Small intestine (tissue), 7 donors: Measurements from ENCODE around the gene TRPM3. TPM values are rescaled to one million over a fixed set of nuclear protein-coding genes. Genes with fewer than 3 reads are reported as not detected.

Source experiments
- DNase-seq, 2 donors: peaks; one replicate each; pipeline versions ENCODE4 v3.0.0 to v3.0.0-alpha.2; 2013
- FAIRE-seq: peaks from 2 replicates; lab custom pipeline; 2012; peaks lifted over from hg19 to GRCh38; lab: Jason Lieb, UNC
- H3K27ac ChIP-seq, 3 donors: one replicate each; pipeline ENCODE4 v1.5.1; 2013; ENCODE audit warnings: low read length in 2 of 3, mild to moderate bottlenecking in 2 of 3, control low read depth in 1 of 3, inconsistent platforms in 1 of 3, low read depth in 1 of 3, moderate library complexity in 1 of 3
- H3K27me3 ChIP-seq, 3 donors: one replicate each; pipeline ENCODE4 v1.6.1; 2013; ENCODE audit warnings: low read length in 3 of 3, inconsistent platforms in 1 of 3; ENCODE audit not compliant: control insufficient read depth in 3 of 3, insufficient read depth in 3 of 3
- H3K36me3 ChIP-seq, 3 donors: one replicate each; pipeline ENCODE4 v1.6.1; 2013; ENCODE audit warnings: low read length in 3 of 3, inconsistent platforms in 1 of 3, low read depth in 1 of 3, mild to moderate bottlenecking in 1 of 3, moderate library complexity in 1 of 3; ENCODE audit not compliant: control insufficient read depth in 3 of 3, insufficient read depth in 2 of 3
- H3K4me1 ChIP-seq, 3 donors: one replicate each; pipeline ENCODE4 v1.6.1; 2013; ENCODE audit warnings: low read length in 2 of 3, inconsistent platforms in 1 of 3, low read depth in 1 of 3, mild to moderate bottlenecking in 1 of 3, moderate library complexity in 1 of 3; ENCODE audit not compliant: control insufficient read depth in 3 of 3, insufficient read depth in 2 of 3
- H3K4me3 ChIP-seq, 3 donors: one replicate each; pipeline ENCODE4 v1.5.1; 2013; ENCODE audit warnings: low read length in 3 of 3, control low read depth in 1 of 3, inconsistent platforms in 1 of 3, low read depth in 1 of 3, mild to moderate bottlenecking in 1 of 3, moderate library complexity in 1 of 3
- H3K9me3 ChIP-seq, 2 donors: one replicate each; pipeline ENCODE4 v1.6.1; 2013; ENCODE audit warnings: low read depth in 1 of 2, low read length in 1 of 2; ENCODE audit not compliant: control insufficient read depth in 2 of 2, insufficient read depth in 1 of 2
- WGBS, 3 donors: extraction: QIAGEN DNeasy Blood & Tissue Kit; methylation state at CpG; one replicate each; pipeline ENCODE4 v1.1.7; 2013; 5-methylcytosine and 5-hydroxymethylcytosine counted together
- polyA plus RNA-seq, 4 donors: library from polyadenylated mRNA; stranded (reverse) in 3 of 4; unstranded in 1 of 4; fragments of 200-250 nt in 3 of 4; fragments of 120-200 nt in 1 of 4; gene quantifications; one replicate each; pipeline versions ENCODE4 v1.2.1 to v1.2.3, GENCODE V29; 2013
- donor health status: healthy with polysubstance abuse.
- donor health status: control.
- donor health status: control.
- donor health status: Bipolar disorder and iron deficiency.
- donor health status: healthy.

Gene TRPM3
- polyA plus RNA-seq, 4 donors: 0.15 to 2.5 (median 0.78) TPM

DNA sequence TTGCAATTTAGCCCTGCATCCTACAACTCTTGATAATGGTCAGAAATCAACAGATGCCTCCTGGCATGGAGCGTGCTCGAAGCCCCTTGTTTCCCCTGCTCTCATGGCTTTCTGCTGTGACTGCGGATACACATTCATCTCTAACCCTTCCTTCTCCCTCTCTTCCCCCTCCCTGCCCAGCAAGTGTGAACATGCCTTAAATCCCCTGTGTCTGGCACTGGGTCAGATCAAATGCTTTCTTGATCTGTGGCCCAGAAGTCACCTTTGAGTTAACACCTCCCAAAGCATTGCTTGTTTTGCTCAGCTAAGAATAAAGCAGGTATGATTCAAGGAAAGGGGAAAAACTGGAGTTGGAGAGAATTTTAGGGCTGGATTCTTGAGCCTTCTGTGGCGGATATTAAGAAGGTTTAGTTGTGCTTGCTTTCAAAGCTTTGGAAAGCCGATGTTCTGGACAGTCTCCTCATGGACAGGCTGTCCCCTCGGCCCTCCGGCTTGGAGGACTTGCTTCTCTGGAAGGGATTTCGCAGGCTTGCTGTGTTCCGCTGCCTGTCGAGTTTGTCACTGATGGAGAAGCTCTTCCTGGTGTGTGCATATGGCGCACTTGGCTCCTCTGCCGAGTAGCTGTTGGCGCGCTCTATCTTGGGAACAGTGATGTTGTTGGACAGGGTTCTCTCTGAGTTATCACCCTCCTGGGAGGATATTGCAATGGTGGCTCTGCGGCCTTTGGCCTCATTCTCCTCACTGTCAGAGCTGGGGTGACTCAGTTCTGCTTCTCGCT lies 585.7 kb downstream of the TRPM3 start:
- H3K27me3 ChIP-seq: peaks cover 0 to 2% (median 0%) of the 10 kb centered on the region in 3 donors
- no peak overlapping the region for H3K27ac ChIP-seq
- peaks cover 0 to 2% (median 0%) of the 10 kb centered on the region in 3 donors for H3K36me3 ChIP-seq
- peaks cover 0 to 3% (median 0%) of the 10 kb centered on the region in 3 donors for H3K4me1 ChIP-seq
- FAIRE-seq (no peak), DNase-seq (no peak)
- H3K9me3 ChIP-seq: peaks cover 0 to 3% of the 10 kb centered on the region in 2 donors
- no peak overlapping the region for H3K4me3 ChIP-seq
- 89 to 95% (median 92%) methylated on average over 16 of the region's 16 CpGs for WGBS, 3 donors

DNA sequence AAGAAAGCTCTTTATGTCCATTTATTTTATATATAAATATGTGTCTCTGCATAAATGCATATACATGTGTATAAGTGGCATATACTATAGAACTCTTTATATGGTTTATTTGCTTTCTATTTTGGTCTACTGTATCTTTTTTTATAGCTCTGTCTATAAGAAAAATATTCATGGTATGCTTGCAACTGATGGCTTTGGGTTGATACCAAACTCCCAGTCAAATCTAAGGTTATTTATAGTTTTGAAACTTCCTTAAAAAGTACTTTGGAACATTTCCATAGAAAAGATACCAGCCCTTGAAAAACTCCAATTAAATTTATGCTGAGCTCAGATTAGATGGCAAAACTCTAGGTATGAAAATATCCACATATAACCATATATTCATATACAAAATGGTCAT lies 587.0 kb downstream of the TRPM3 start:
- FAIRE-seq: no peak
- Histone ChIP-seq H3K4me3 (no peak overlapping the region), H3K9me3 (peaks cover 0 to 3% of the 10 kb centered on the region in 2 donors), H3K36me3 (peaks cover 0 to 2% (median 0%) of the 10 kb centered on the region in 3 donors), H3K27me3 (peaks cover 0 to 2% (median 0%) of the 10 kb centered on the region in 3 donors), H3K27ac (no peak overlapping the region), H3K4me1 (peaks cover 0 to 3% (median 0%) of the 10 kb centered on the region in 3 donors)
- no peak for DNase-seq

DNA sequence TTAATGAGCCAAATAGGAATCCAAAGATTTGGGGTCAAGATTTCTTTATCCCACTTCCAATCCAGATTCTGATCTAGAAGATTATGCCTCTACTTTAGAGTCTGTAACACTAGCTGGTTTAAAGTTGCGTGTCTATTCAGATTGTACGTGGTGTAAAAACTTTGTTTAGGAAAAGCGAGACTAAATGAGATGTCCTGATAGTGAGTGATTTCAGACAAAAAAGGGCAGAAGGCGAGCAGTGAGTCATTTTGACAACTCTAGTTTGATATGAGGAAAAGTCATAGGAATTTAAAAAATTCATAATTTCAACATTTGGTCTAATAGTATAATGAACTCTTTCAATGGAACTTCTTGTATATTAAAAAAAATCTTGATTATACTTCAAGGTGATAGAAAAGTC lies 587.4 kb downstream of the TRPM3 start:
- Histone ChIP-seq H3K36me3 (peaks cover 0 to 2% (median 0%) of the 10 kb centered on the region in 3 donors), H3K4me1 (no peaks in the 10 kb centered on the region), H3K4me3 (no peak overlapping the region), H3K27ac (no peak overlapping the region), H3K27me3 (peaks cover 0 to 2% (median 0%) of the 10 kb centered on the region in 3 donors), H3K9me3 (peaks cover 0 to 3% of the 10 kb centered on the region in 2 donors)
- WGBS, 3 donors: 85 to 93% (median 93%) methylated on average over 4 of the region's 4 CpGs
- FAIRE-seq (no peak), DNase-seq (no peak)

DNA sequence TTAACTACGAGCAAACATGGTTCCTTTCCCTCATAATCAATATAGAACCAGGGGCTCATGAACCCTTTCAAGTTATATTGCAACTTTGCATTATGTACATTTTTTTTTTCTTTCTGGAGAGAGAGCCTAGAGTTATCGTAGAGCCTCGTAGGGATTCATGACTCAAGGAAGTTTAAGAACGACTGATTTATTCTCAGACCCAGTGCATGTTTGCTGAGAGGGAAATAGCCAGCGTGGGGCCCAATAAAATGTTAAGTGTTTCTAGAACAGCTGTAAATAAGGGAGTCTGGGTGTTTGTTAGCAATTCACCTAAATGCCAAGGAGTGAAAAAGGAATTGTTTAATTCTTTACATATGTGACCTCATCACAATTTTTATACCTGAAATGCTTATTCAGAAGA lies 587.9 kb downstream of the TRPM3 start:
- no peak for DNase-seq
- peaks cover 0 to 2% (median 0%) of the 10 kb centered on the region in 3 donors for H3K27me3 ChIP-seq
- WGBS, 3 donors: 84 to 90% (median 87%) methylated on average over 5 of the region's 5 CpGs
- peaks cover 0 to 2% (median 0%) of the 10 kb centered on the region in 3 donors for H3K36me3 ChIP-seq
- no peaks in the 10 kb centered on the region for H3K4me1 ChIP-seq
- FAIRE-seq: no peak
- peaks cover 0 to 3% of the 10 kb centered on the region in 2 donors for H3K9me3 ChIP-seq
- H3K27ac ChIP-seq: no peak overlapping the region
- no peak overlapping the region for H3K4me3 ChIP-seq

DNA sequence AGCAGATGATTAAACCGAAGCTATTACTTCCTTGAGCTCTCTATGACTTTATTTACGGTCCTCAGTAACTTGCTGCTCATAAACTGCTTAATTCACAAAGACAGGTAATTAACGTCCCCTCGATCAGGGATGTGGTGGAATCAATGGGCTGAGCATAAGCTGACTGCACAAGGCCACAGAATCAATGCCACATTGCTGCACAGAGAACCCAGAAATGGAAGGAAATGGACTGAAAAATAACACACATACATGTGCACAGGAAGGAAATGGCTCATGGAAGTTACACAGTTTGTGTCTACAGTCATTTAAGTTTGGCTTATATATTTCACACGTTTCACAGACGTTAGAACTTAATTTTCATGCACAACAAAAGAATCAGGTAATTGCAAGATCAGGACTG lies 588.7 kb downstream of the TRPM3 start:
- Histone ChIP-seq H3K4me1 (no peaks in the 10 kb centered on the region), H3K27me3 (peaks cover 0 to 2% (median 0%) of the 10 kb centered on the region in 3 donors), H3K4me3 (no peak overlapping the region), H3K36me3 (peaks cover 0 to 2% (median 0%) of the 10 kb centered on the region in 3 donors), H3K27ac (no peak overlapping the region), H3K9me3 (peaks cover 0 to 3% of the 10 kb centered on the region in 2 donors)
- DNase-seq: no peak
- FAIRE-seq: no peak
- 36 to 55% (median 42%) methylated on average over 6 of the region's 6 CpGs for WGBS, 3 donors

DNA sequence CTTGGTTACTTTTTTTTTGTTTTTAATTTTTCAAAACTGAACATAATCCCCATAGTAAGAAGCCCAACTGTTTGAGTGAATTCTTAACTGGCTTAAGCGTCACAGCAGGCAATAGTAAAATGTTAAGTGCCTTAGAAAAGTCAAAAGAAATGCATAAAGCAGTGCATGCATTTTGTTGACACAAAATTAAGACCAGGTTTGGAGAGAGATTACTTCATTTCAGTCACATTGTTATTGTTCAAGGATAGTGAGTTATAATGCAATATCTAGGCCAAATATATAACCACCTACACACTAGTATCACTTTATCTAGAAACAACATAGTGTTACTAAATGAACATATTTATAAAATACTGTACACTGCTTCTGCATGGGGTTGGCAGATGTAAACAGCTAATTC lies 590.1 kb downstream of the TRPM3 start:
- Histone ChIP-seq H3K9me3 (no peaks in the 10 kb centered on the region), H3K27ac (no peak overlapping the region), H3K36me3 (no peaks in the 10 kb centered on the region), H3K4me1 (no peaks in the 10 kb centered on the region), H3K27me3 (no peaks in the 10 kb centered on the region), H3K4me3 (no peak overlapping the region)
- DNase-seq (no peak), FAIRE-seq (no peak)
- 87 to 98% (median 96%) methylated on average over 1 of the region's 1 CpG for WGBS, 3 donors

DNA sequence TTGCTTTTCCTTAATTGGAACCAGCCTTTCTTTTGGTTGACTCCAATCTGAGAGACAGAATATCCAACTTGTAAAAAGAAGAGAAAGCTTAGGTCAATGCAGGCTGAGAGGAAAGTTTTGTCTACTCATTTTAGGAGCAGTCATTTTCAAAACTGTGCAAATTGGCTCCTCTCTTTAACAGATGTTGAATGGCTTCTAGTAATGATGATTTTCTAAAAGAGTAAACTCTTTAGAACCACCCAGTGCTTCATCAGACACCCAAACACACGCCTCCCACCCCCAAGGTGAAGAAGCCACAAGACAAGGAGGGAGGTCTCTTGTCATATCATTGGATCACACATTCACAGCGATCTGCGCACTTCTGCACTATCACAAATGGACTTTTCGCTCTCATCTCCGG lies 590.7 kb downstream of the TRPM3 start:
- no peak overlapping the region for H3K4me3 ChIP-seq
- H3K36me3 ChIP-seq: no peaks in the 10 kb centered on the region
- no peaks in the 10 kb centered on the region for H3K4me1 ChIP-seq
- no peaks in the 10 kb centered on the region for H3K27me3 ChIP-seq
- DNase-seq (no peak), FAIRE-seq (no peak)
- WGBS, 3 donors: 92 to 95% (median 93%) methylated on average over 5 of the region's 5 CpGs
- no peak overlapping the region for H3K27ac ChIP-seq
- H3K9me3 ChIP-seq: no peaks in the 10 kb centered on the region

DNA sequence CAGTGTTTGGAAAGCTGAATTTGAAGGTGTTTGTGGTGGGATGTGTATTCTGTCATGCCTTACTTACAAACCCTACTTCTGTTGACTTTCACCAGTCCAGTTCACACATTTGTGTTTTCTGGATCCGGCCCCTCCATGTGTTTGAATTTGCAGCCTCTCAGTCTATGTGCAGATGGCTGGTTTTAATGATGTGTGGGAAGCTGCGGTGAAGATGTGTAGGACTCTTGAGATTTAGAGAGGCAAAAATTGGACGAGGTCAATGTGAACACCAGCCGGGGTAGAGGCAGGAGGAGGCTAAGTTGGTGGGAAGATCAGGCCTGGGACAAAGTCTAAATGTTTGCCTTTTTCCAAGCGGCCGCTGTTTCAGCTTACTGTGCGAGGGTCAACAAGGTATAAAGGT lies 591.6 kb downstream of the TRPM3 start:
- Histone ChIP-seq H3K27me3 (no peaks in the 10 kb centered on the region), H3K4me1 (no peaks in the 10 kb centered on the region), H3K9me3 (no peaks in the 10 kb centered on the region), H3K36me3 (no peaks in the 10 kb centered on the region), H3K4me3 (no peak overlapping the region), H3K27ac (no peak overlapping the region)
- FAIRE-seq (no peak), DNase-seq (no peak)
- WGBS, 3 donors: 93 to 97% (median 94%) methylated on average over 7 of the region's 7 CpGs
